C4-2B (cell line): ENCODE measurements around the gene PKD1L1.

Source experiments
- ZFX ChIP-seq: fragments of 450-650 bp; IDR thresholded peaks from 2 replicates; pipeline ENCODE4 v1.6.1; 2017
- TF ChIP-seq, protein P1 (sequence below): fragments of 450-650 bp; conservative IDR thresholded peaks from 2 replicates; pipeline ENCODE4 v1.5.1; 2017; ENCODE audit warnings: mild to moderate bottlenecking

DNA sequence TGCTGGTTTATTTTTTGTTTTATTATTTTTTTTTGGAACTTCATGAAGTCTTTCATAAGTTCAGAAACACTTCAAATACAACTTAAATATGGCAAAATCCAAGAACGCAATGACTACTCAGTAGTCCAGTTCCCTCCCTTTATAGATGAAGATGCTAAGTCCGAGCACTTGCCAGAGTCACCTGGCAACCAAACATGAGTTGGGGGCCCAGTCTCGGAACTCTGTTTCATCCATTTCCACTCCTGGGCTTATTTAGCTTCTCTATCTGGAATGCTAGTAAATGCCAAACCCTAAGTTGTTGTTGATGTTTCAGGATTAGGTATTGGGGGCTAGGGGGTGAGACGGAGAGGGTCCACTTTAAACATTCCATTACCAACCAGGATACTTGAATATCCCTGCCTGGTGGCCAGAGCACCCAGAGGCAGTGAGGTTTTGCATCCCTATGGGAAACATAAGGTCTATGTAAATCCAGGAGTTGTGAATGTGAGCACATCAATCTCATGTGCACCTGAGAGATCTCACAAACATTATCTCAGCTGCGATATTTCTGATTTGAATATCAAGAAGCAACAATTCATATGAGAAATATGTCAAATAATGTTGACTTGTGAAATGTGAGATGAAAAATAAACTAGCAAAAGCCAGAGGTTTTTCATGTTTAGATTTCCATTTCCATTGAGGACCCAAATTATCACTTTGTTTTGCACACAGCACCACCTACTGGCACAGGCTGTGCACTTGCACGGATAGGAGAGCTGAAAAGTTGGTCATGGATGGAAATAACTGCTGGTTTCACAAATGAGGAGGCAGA lies 129.3 kb downstream of the PKD1L1 start:
- TF ChIP-seq ZFX: no peak
- TF ChIP-seq, protein P1, sequence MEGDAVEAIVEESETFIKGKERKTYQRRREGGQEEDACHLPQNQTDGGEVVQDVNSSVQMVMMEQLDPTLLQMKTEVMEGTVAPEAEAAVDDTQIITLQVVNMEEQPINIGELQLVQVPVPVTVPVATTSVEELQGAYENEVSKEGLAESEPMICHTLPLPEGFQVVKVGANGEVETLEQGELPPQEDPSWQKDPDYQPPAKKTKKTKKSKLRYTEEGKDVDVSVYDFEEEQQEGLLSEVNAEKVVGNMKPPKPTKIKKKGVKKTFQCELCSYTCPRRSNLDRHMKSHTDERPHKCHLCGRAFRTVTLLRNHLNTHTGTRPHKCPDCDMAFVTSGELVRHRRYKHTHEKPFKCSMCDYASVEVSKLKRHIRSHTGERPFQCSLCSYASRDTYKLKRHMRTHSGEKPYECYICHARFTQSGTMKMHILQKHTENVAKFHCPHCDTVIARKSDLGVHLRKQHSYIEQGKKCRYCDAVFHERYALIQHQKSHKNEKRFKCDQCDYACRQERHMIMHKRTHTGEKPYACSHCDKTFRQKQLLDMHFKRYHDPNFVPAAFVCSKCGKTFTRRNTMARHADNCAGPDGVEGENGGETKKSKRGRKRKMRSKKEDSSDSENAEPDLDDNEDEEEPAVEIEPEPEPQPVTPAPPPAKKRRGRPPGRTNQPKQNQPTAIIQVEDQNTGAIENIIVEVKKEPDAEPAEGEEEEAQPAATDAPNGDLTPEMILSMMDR: peak; percentile 93
